Esophagus squamous epithelium (tissue), 4 donors: ENCODE data around the gene WASL.

ENCODE experiments used
- CTCF ChIP-seq, 6 experiments: fragments of 450-650 bp in 4 of 6; fragments of 200-600 bp in 2 of 6; sonication (generic) in 2 of 6; IDR thresholded peaks; one replicate each; pipeline ENCODE4 v1.5.1; 2016 to 2019; ENCODE audit warnings: antibody characterized with exemption in 6 of 6, mild to moderate bottlenecking in 4 of 6, moderate library complexity in 4 of 6
- POLR2A ChIP-seq, 4 donors: fragments of 450-650 bp; IDR thresholded peaks; one replicate each; pipeline ENCODE4 v1.6.1; 2017; ENCODE audit warnings: antibody characterized with exemption in 4 of 4, mild to moderate bottlenecking in 4 of 4, moderate library complexity in 3 of 4

- TF ChIP-seq CTCF (IDR thresholded peaks at IDR 0.05), result peak in 5 of 6 experiments; percentile 41 to 70 (median 52)
- no peak for TF ChIP-seq POLR2A (IDR thresholded peaks at IDR 0.05)
Measured at GRCh38 chr7:123797673-123798531, 49.1 kb upstream of the WASL start.
